ENCODE data around the gene METRN.

- TF ChIP-seq, protein P1, sequence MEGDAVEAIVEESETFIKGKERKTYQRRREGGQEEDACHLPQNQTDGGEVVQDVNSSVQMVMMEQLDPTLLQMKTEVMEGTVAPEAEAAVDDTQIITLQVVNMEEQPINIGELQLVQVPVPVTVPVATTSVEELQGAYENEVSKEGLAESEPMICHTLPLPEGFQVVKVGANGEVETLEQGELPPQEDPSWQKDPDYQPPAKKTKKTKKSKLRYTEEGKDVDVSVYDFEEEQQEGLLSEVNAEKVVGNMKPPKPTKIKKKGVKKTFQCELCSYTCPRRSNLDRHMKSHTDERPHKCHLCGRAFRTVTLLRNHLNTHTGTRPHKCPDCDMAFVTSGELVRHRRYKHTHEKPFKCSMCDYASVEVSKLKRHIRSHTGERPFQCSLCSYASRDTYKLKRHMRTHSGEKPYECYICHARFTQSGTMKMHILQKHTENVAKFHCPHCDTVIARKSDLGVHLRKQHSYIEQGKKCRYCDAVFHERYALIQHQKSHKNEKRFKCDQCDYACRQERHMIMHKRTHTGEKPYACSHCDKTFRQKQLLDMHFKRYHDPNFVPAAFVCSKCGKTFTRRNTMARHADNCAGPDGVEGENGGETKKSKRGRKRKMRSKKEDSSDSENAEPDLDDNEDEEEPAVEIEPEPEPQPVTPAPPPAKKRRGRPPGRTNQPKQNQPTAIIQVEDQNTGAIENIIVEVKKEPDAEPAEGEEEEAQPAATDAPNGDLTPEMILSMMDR (IDR thresholded peaks at IDR 0.05 in 4 of 5, conservative IDR thresholded peaks at IDR 0.05 in 1 of 5): no peak
- no peak for TF ChIP-seq POLR2A (IDR thresholded peaks at IDR 0.05)
Observed at GRCh38 chr16:684961-685696, 29.8 kb upstream of the METRN start.
